Measurements from ENCODE around the gene BHLHE40.

BHLHE40 gene

GRCh38 chr3:5011555-5012256 lies 32.5 kb downstream of the BHLHE40 start:
- ATAC-seq, result no peak
- TF ChIP-seq PATZ1 (CRISPR knock-in tag; IDR thresholded peaks at IDR 0.05; ENCODE audit: borderline replicate concordance) (no peak), ZFP3 (CRISPR knock-in tag; IDR thresholded peaks at IDR 0.05) (no peak), BACH2 (CRISPR knock-in tag; IDR thresholded peaks at IDR 0.05; ENCODE audit: borderline replicate concordance) (no peak), ESRRG (CRISPR knock-in tag; IDR thresholded peaks at IDR 0.05) (no peak), CREB5 (CRISPR knock-in tag; IDR thresholded peaks at IDR 0.05; ENCODE audit: low read depth) (no peak), TSHZ2 (CRISPR knock-in tag; IDR thresholded peaks at IDR 0.05) (no peak), ZNF565 (CRISPR knock-in tag; conservative IDR thresholded peaks at IDR 0.05; ENCODE audit: low read depth) (no peak), ISL1 (CRISPR knock-in tag; IDR thresholded peaks at IDR 0.05) (no peak), ARNTL (CRISPR knock-in tag; IDR thresholded peaks at IDR 0.05; ENCODE audit: borderline replicate concordance, low read depth) (no peak), TCF4 (CRISPR knock-in tag; IDR thresholded peaks at IDR 0.05; ENCODE audit: borderline replicate concordance) (no peak), RARB (CRISPR knock-in tag; IDR thresholded peaks at IDR 0.05) (no peak), ZNF70 (CRISPR knock-in tag; IDR thresholded peaks at IDR 0.05) (no peak), ZC3H10 (CRISPR knock-in tag; IDR thresholded peaks at IDR 0.05) (no peak), SNAI2 (CRISPR knock-in tag; IDR thresholded peaks at IDR 0.05) (no peak), TOX (CRISPR knock-in tag; IDR thresholded peaks at IDR 0.05; ENCODE audit: borderline replicate concordance) (no peak), CSRNP3 (CRISPR knock-in tag; IDR thresholded peaks at IDR 0.05) (no peak), CSDC2 (CRISPR knock-in tag; IDR thresholded peaks at IDR 0.05) (no peak)

- TF ChIP-seq BACH2 (CRISPR knock-in tag; IDR thresholded peaks at IDR 0.05; ENCODE audit: borderline replicate concordance) (no peak), ISL1 (CRISPR knock-in tag; IDR thresholded peaks at IDR 0.05) (no peak), ARNTL (CRISPR knock-in tag; IDR thresholded peaks at IDR 0.05; ENCODE audit: borderline replicate concordance, low read depth) (no peak), CSRNP3 (CRISPR knock-in tag; IDR thresholded peaks at IDR 0.05) (no peak), CSDC2 (CRISPR knock-in tag; IDR thresholded peaks at IDR 0.05) (no peak), PPARA (CRISPR knock-in tag; IDR thresholded peaks at IDR 0.05; ENCODE audit: borderline replicate concordance) (no peak), POU6F1 (CRISPR knock-in tag; IDR thresholded peaks at IDR 0.05; ENCODE audit: borderline replicate concordance, low read depth) (no peak), SNAI2 (CRISPR knock-in tag; IDR thresholded peaks at IDR 0.05) (no peak), TSHZ2 (CRISPR knock-in tag; IDR thresholded peaks at IDR 0.05) (no peak), PATZ1 (CRISPR knock-in tag; IDR thresholded peaks at IDR 0.05; ENCODE audit: borderline replicate concordance) (no peak), GLIS3 (CRISPR knock-in tag; IDR thresholded peaks at IDR 0.05) (no peak)
- no peak for ATAC-seq
These were observed 33.1 kb downstream of the BHLHE40 start for GRCh38 chr3:5012367-5012766.
